HEK293T (cell line): Measurements from ENCODE around the gene TMEM167B.
"Not testable (repeated sequence)": the region's sequence is repeated elsewhere in the genome, so short reads cannot be mapped to it uniquely, and the experiment has no call there.

ENCODE experiments used
- CTCF ChIA-PET: fragments of 350-600 bp; formaldehyde crosslinking; extraction: SDS; loops from one replicate; lab custom pipeline; 2021; ENCODE audit warnings: antibody characterized with exemption, inconsistent platforms; lab: Yijun Ruan, JAX
- POLR2A ChIA-PET: fragments of 350-600 bp; formaldehyde crosslinking; extraction: SDS; loops from one replicate; lab custom pipeline; 2020; ENCODE audit warnings: antibody characterized with exemption, inconsistent platforms; lab: Yijun Ruan, JAX
- DNase-seq: peaks from one replicate; pipeline ENCODE4 v3.0.0; 2012; ENCODE audit warnings: mixed read lengths; ENCODE audit errors: extremely low spot score
- ARNT ChIP-seq: fragments of 450-650 bp; IDR thresholded peaks from 2 replicates; pipeline ENCODE4 v1.6.1; 2017; ENCODE audit warnings: mild to moderate bottlenecking
- BHLHE40 ChIP-seq: fragments of 450-650 bp; IDR thresholded peaks from 2 replicates; pipeline ENCODE4 v1.6.1; 2016; ENCODE audit warnings: mild to moderate bottlenecking, moderate library complexity, borderline replicate concordance
- CTBP1 ChIP-seq: fragments of 450-650 bp; IDR thresholded peaks from 2 replicates; pipeline ENCODE4 v1.6.1; 2016; ENCODE audit warnings: borderline replicate concordance
- ELF4 ChIP-seq: fragments of 450-650 bp; IDR thresholded peaks from 2 replicates; pipeline ENCODE4 v1.6.1; 2017; ENCODE audit warnings: antibody characterized with exemption
- FOXA1 ChIP-seq: fragments of 450-650 bp; IDR thresholded peaks from 2 replicates; pipeline ENCODE4 v1.6.1; 2016; ENCODE audit warnings: mild to moderate bottlenecking
- FOXK2 ChIP-seq: fragments of 450-650 bp; IDR thresholded peaks from 2 replicates; pipeline ENCODE4 v1.6.1; 2016; ENCODE audit warnings: mild to moderate bottlenecking
- FOXM1 ChIP-seq: fragments of 450-650 bp; IDR thresholded peaks from 2 replicates; pipeline ENCODE4 v1.6.1; 2017; ENCODE audit warnings: mild to moderate bottlenecking, borderline replicate concordance
- HDGF ChIP-seq: fragments of 450-650 bp; IDR thresholded peaks from 2 replicates; pipeline ENCODE4 v1.6.1; 2017; ENCODE audit warnings: antibody characterized with exemption, borderline replicate concordance
- L3MBTL2 ChIP-seq: fragments of 450-650 bp; conservative IDR thresholded peaks from 2 replicates; pipeline ENCODE4 v1.6.1; 2016; ENCODE audit warnings: mild to moderate bottlenecking
- LEF1 ChIP-seq: fragments of 450-650 bp; IDR thresholded peaks from 2 replicates; pipeline ENCODE4 v1.6.1; 2017; ENCODE audit warnings: mild to moderate bottlenecking, borderline replicate concordance
- NFRKB ChIP-seq: fragments of 450-650 bp; IDR thresholded peaks from 2 replicates; pipeline ENCODE4 v1.6.1; 2016; ENCODE audit warnings: mild to moderate bottlenecking, moderate library complexity
- SP1 ChIP-seq: fragments of 450-650 bp; IDR thresholded peaks from 2 replicates; pipeline ENCODE4 v1.6.1; 2017
- SUZ12 ChIP-seq: fragments of 450-650 bp; IDR thresholded peaks from 2 replicates; pipeline ENCODE4 v1.6.1; 2016; ENCODE audit warnings: mild to moderate bottlenecking
- TARDBP ChIP-seq: fragments of 450-650 bp; IDR thresholded peaks from 2 replicates; pipeline ENCODE4 v1.6.1; 2016
- ZNF384 ChIP-seq: fragments of 450-650 bp; IDR thresholded peaks from 2 replicates; pipeline ENCODE4 v1.6.1; 2016
- TF ChIP-seq, protein P1 (sequence below): fragments of 450-650 bp; IDR thresholded peaks from 2 replicates; pipeline ENCODE4 v1.6.1; 2016

TMEM167B gene

DNA sequence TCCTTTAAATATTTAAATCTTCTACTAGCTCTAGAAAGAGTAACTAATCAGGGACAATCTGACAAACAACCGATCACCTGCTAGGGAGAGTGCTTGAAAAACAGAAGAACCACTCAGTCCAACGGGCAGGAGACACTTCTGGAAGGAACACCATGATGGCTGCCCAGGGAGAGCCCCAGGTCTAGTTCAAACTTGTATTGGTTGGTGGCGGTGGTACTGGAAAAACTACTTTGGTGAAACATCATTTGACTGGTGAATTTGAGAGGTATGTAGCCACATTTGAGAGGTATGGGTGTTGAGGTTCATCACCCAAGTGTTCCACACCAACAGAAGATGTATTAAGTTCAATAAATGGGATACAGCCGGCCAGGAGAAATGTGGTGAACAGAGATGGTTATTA is 43.9 kb upstream of the TMEM167B start:
- TF ChIP-seq, protein P1, sequence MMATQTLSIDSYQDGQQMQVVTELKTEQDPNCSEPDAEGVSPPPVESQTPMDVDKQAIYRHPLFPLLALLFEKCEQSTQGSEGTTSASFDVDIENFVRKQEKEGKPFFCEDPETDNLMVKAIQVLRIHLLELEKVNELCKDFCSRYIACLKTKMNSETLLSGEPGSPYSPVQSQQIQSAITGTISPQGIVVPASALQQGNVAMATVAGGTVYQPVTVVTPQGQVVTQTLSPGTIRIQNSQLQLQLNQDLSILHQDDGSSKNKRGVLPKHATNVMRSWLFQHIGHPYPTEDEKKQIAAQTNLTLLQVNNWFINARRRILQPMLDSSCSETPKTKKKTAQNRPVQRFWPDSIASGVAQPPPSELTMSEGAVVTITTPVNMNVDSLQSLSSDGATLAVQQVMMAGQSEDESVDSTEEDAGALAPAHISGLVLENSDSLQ: no peak
- TF ChIP-seq TARDBP (no peak), CTBP1 (no peak), LEF1 (no peak), L3MBTL2 (no peak), NFRKB (no peak)
- DNase-seq: no peak
- CTCF ChIA-PET: no interaction called here
- POLR2A ChIA-PET: no interaction called here

DNA sequence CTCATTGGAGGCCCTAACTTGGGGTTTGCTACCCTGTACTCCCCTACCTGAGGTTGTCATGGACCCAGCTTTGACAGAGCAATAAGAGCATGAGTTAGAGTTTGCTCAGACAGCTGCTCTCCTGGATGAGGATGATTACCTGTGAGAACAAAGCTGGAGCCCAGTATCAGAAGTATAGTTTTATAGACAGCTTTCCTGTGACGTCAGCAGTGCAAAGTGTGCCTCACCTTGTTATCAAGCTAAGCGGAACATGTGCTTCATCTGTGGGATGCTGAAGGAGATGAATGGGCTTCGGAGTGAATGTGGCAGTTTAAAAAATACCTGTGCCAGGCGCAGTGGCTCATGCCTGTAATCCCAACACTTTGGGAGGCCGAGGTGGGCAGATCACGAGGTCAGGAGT is 43.2 kb upstream of the TMEM167B start:
- TF ChIP-seq L3MBTL2 (no peak), ZNF384 (no peak), TARDBP (no peak), FOXA1 (no peak), HDGF (no peak), FOXM1 (no peak), NFRKB (no peak), ARNT (no peak), BHLHE40 (no peak), CTBP1 (no peak), ELF4 (no peak), SP1 (no peak), FOXK2 (no peak), LEF1 (no peak), SUZ12 (no peak)
- TF ChIP-seq, protein P1: no peak
- DNase-seq: no peak
- CTCF ChIA-PET: interaction anchor here (0.6 kb wide), 1 partner anchor 14 kb away, joined by 4 read pairs; no protein-coding TSS in a partner anchor
- POLR2A ChIA-PET: no interaction called here

DNA sequence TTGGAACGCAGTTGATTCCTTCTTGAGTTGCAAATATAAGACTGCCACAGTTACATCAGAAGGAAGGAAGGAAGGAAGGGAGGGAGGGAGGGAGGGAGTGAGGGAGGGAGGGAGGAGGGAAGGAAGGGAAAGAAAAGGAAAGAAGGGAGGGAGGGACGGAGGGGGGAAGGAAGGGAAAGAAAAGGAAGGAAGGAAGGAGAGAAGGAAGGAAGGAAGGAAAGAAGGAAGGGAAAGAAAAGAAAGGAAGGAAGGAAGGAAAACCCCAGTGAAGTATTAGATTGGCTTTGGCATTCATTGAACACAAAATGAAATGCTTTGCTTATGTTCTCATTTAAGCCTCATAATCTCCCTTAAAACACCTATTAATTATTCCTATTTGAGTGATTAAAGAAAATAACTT is 42.2 kb upstream of the TMEM167B start:
- DNase-seq: no peak
- POLR2A ChIA-PET: no interaction called here
- TF ChIP-seq ZNF384: no peak
- TF ChIP-seq SUZ12: no peak
- TF ChIP-seq CTBP1: no peak
- no peak for TF ChIP-seq FOXK2
- no peak for TF ChIP-seq HDGF
- TF ChIP-seq ARNT: no peak
- TF ChIP-seq SP1: no peak
- no peak for TF ChIP-seq TARDBP
- TF ChIP-seq, protein P1: no peak
- no peak for TF ChIP-seq NFRKB
- no peak for TF ChIP-seq BHLHE40
- TF ChIP-seq ELF4: no peak
- no peak for TF ChIP-seq L3MBTL2
- TF ChIP-seq LEF1: no peak
- no peak for TF ChIP-seq FOXA1
- TF ChIP-seq FOXM1: no peak
- CTCF ChIA-PET: interaction anchor here (0.6 kb wide), 1 partner anchor 11 kb away, joined by 3 read pairs; no protein-coding TSS in a partner anchor

DNA sequence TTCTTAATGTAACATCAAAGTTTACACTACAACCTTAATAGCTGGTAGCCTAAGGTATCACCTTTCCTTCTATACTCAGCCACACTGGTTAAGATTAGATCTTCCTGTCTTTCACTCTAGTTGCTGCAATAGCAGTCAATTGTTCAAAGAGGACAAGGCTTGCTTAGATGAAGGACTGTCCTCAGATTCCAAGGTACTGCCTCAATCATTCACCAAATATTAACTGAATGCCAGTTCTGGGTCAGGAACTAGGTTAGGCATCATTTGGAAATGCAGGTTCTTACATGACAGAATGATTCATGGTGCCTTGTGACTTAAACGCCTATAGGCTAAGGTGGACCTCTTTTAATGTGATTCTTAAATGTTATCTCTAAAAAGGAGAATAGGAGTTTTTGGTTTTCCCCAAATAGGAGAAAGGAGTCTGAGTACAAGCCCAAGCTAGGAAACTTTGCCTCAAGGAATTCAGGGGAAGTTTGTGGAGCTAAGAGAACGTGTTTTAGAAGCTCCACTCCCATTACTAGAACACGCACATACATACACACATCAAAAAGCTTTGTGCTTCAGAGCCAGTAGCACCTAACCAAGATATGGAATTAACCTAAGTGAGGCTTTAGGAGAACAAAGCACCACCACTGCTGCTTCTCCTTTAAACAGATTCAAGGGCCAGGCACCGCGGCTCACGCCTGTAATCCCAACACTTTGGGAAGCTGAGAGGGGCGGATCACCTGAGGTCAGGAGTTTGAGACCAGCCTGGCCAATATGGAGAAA is 40.2 kb upstream of the TMEM167B start:
- no peak for TF ChIP-seq SP1
- TF ChIP-seq, protein P1: peak; percentile 67
- no peak for DNase-seq
- ChIA-PET POLR2A (interaction anchor here (1.0 to 1.1 kb wide), 2 partner anchors 50 to 358 kb away, joined by 3 to 4 read pairs; partner anchors contain the start of gene PRPF38B), CTCF (no interaction called here)

DNA sequence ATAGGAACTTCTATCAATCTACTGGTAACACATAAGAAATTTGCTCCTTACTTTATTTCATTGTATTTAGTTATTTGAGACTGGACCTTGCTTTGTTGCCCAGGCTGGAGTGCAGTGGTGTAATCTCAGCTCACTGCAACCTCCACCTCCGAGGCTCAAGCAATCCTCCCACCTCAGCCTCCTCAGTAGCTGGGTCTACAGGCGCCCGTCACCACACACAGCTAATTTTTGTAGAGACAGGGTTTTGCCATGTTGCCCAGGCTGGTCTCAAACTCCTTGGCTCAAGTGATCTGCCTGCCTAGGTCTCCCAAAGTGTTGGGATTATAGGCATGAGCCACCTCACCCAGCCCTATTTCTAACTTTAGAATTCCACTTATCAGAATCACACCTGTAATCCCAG is 38.4 kb upstream of the TMEM167B start:
- CTCF ChIA-PET, POLR2A ChIA-PET, DNase-seq: not testable (repeated sequence)

DNA sequence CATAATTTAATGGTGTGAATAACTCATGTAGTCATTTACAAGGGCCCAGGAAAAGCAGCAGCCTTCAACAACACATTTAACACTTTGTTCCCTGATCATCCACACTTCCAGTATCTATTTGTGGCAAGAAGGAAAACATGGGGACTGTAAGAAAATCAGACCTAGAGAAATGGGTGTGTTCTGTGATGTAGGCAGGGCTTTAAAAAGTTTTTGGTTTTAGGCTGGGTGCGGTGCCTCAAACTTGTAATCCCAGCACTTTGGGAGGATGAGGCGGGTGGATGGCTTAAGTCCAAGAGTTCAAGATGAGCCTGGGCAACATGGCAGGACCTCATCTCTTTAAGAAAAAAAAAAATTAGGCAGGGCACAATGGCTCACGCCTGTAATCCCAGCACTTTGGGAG is 34.5 kb upstream of the TMEM167B start:
- no peak for DNase-seq
- ChIA-PET CTCF (no interaction called here), POLR2A (no interaction called here)
- TF ChIP-seq ZNF384 (no peak), LEF1 (no peak), FOXA1 (no peak), SUZ12 (no peak), NFRKB (no peak), L3MBTL2 (no peak), TARDBP (no peak), HDGF (no peak), FOXM1 (no peak), ELF4 (no peak), FOXK2 (no peak), BHLHE40 (no peak), ARNT (no peak), SP1 (no peak), CTBP1 (no peak)
- TF ChIP-seq, protein P1: no peak
